Right renal pelvis (tissue), 4 donors: ENCODE data around the gene CD82. TPM values are rescaled to one million over a fixed set of nuclear protein-coding genes. Genes with fewer than 3 reads are reported as not detected.
"Not testable (repeated sequence)": the region's sequence is repeated elsewhere in the genome, so short reads cannot be mapped to it uniquely, and the experiment has no call there.

Source experiments
- DNase-seq, 4 donors: peaks; one replicate each; pipeline ENCODE4 v3.0.0-alpha.2; 2013; ENCODE audit warnings: low read depth in 4 of 4, low spot score in 3 of 4, missing footprints in 1 of 4
- polyA plus RNA-seq, 4 donors: library from polyadenylated mRNA; unstranded; fragments of 120-200 nt; gene quantifications; one replicate each; pipeline ENCODE4 v1.2.1, GENCODE V29; 2013; ENCODE audit not compliant: insufficient read length in 4 of 4

CD82 gene
- polyA plus RNA-seq, 4 donors = 18.7 to 23.7 (median 20.0) TPM

DNA sequence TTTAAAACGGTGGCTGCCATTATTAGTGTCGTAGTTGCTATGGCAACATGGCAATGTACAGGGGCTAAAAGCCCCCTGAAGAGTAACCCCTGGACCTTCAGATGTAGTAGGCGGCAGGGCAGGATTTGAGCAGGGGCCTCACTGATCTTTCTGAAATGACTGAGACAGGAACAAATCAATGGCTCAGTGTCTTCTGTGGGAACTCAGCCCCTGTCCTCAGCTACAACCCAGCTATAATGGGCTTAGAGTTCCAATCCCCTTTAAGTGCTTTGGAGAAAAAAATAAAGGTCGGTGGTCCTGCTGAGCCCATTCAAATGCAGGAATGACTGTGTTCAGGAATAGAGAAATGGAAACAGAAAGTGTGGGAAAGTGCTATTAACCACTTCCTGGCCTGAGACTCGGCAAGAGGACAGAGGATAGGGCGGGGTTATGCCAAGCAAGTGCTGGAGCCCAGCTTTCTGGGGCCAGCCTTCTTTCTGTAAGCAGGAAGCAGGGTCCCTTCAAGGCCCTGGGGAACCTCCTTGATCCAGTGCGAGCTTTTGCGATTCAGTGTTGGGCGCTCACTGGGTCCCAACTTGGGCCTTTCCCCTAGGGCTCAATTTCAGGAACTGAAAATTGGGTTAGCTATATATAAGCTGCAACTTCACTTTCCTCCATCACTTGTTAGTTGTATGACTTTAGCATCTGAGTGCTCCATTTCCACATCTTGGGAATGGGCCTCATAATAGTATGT lies 6.1 kb upstream of the CD82 start:
- DNase-seq = no peak

GRCh38 chr11:44559940-44560300 lies 5.5 kb upstream of the CD82 start:
- DNase-seq = not testable (repeated sequence)

GRCh38 chr11:44561275-44561805 lies 4.1 kb upstream of the CD82 start:
- no peak for DNase-seq

GRCh38 chr11:44561964-44562734 lies 3.3 kb upstream of the CD82 start:
- DNase-seq = no peak

GRCh38 chr11:44562845-44563460 lies 2.5 kb upstream of the CD82 start:
- DNase-seq = no peak

DNA sequence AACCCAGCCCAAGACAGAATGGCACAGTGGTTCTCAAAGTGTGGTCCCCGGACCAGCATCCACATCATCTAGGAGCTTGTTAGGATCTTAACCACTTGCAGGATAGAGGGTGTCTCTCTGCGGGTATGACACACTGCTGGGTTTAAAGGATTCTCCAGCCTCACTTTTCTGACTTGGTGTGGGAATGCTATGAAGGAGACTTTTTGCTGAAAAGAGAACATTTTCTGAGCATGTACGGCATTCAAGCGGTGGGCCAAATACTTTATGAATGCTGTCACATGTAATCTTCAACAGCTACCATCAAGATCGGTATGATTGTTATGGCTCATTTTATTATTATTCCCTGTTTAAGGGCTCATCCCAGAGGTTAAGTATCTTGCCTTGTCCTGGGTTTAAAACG lies 1.8 kb upstream of the CD82 start:
- no peak for DNase-seq

GRCh38 chr11:44564166-44564565 lies 1.3 kb upstream of the CD82 start:
- no peak for DNase-seq

DNA sequence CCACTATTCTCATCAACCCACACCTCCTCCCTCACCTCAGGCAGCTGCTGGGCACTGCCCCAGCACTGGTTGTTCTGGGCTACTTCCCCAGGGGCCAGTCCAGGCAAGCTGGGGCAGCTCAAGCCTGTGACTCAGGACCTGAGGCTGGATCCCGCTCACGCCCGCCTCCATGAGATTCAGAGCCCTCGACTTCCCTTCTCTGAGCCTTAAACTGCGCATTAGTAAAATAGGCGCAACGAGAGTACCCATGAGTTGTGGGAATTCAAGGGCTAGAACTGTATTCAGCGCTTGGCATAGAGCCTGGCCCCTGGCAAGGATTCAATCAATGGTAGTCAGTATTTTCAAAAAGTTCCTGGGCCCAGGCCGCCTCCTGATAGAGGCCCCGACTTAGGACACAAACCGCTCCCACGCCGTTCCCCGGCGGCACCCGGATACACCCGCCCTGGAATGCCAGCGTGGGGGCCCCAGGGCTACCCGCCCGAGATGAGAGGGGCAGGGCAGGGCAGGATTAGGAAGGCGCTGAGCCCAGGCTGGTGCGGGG lies 723 bp upstream of the CD82 start:
- DNase-seq = peak in 1 of 4 donors; percentile 36

DNA sequence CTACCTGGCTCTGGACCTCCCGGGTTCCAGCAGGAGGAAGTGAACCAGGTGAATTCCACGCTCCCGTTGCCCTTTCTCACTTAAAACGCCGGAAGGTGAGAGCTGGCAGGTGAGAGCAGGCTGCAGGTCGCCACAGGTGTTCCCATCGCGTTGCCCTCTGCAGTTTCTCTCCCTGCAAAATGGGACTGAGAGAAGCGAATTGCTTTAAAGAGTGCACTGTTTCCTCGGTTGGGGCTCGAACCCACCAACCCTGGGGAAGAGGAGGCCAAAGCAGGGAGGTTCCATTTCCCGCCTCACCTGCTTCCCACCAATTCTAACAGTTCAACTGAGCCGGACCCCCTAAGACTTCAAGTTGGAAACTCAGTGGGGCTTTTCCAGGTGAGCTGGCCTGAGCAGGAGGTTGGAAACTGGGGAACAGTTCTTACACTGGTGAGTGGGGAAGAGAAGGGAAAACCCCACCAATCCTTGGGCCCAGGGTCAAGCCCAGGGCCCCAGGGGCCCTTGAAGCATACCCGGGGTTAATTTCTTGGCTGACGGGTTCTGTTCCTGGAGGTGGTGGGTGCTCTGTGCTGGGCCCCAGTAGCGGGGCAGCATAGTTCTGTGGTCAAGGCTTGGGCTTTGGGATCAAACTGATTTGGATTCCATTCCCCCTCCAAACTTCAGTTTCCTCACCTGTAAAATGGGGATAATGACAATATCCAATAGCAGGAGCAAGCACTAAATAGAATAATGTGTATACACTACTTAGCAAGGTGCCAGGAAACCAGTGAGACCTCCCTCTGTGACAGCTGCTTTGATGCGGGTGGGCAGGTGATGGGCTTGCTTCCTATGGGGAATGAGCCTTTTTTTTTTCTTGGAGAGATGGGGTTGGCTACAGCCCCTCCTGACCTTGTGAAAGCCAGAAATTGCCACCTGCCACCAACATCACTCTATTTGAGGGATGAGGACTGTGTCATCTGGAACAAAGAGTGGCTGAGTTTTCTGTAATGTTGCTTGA lies 788 bp downstream of the CD82 start:
- DNase-seq = no peak

DNA sequence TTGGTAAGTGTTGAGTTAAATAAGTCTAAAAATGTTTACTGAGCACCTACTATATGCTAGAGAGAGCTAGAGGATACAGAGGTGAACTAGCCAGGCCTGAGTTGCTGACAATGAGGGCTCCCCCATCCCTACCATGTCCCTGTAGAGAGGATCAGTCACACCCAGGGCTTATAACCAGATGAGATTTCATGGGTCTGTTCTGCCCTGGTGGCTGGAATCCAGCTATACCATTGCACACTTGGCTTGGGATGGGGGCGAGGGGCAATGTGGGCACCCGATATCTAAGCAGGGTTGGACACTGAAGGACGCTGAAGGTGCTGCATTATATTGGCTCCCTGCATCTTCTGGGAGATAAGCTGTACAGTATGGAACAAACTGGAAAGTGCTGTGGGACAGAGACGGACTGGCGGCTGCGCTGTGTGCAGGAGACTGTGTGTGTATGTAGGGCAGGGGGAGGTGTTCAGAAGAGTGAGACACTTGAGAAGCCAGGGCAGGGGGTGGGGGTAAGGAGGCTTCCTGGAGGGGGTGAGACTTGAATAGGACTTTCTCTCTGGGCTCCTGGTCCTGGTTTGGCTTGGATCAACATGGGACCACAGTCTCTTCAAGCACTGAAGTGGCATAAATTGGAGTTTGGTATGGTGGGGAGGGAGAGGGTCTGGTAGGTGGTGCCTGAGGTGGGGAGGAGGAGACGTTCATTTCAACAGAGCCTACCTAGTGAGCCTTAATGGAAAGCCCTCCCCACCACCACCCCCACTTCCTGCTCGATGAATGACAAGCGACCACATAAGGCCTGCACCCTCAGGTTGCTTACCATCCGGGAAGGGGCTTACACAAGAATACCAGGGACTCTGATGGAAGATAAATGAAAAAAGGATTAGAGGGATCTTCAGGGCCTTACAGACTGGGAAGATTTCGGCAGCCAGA lies 1.8 kb downstream of the CD82 start:
- DNase-seq = no peak

GRCh38 chr11:44567876-44568256 lies 2.4 kb downstream of the CD82 start:
- DNase-seq = no peak

GRCh38 chr11:44568331-44568657 lies 2.8 kb downstream of the CD82 start:
- no peak for DNase-seq

GRCh38 chr11:44568658-44569473 lies 3.4 kb downstream of the CD82 start:
- DNase-seq = no peak

- no peak for DNase-seq
Observed at GRCh38 chr11:44570411-44571155, 5.1 kb downstream of the CD82 start.

DNA sequence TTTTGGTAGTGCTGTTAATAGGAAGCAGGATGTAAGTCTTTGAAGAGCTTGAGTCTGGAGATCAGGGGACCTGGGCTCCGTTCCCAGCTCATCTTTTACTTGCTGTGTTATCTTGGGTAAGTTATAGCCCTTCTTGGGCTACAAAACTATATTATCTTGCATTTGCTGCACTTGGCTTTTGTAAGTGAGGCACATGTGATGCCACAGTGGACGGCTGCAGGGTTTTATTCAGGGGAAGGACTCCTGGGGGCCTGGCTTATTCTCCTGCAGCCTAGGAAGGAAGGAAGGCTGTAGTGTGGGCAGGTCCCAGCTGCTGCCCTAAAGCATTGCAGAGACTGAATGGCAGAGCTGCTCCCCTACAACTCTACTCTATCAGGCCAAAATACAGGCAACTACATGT lies 6.4 kb downstream of the CD82 start:
- no peak for DNase-seq

GRCh38 chr11:44572436-44572835 lies 7.0 kb downstream of the CD82 start:
- no peak for DNase-seq

- no peak for DNase-seq
Observed at GRCh38 chr11:44572884-44573283, 7.4 kb downstream of the CD82 start.

DNA sequence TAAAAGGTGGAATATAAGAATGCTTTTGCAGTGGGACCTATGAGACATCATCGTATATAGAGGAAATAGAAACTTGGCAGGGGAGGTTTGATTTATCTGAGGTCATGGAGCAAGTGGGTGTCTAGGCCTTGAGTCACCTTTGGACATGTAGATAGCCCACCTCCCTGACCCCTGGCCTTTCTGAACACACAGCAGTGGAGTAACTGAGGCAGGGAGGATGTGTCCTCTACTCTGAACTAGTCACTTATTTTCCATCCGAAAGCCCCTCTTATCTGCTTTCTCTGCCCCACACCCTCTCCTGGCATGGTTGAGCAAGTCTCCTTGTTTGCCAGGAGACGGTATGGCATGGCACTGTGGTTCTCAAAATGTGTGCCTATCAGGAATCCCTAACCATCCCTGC lies 7.9 kb downstream of the CD82 start:
- no peak for DNase-seq
